K562 (cell line): ENCODE results near the gene BRAP. TPM values are rescaled to one million over a fixed set of nuclear protein-coding genes. Genes with fewer than 3 reads are reported as not detected.

ENCODE experiments used
- ATAC-seq: fragments of 200-7000 bp; cut with Tn5 transposase; 3 replicates; pipeline ENCODE4 v1.9.1; 2020; ENCODE audit warnings: moderate library complexity
- BruUV-seq: library from RNA; stranded (reverse); fragments of 400-500 nt; replicated peaks from 2 replicates; lab custom pipeline; 2021; lab: Mats Ljungman, UMichigan
- CTCF ChIA-PET: fragments of 300-600 bp; formaldehyde crosslinking; extraction: SDS; loops from one replicate; lab custom pipeline; 2021; ENCODE audit warnings: low intra/inter-chr PET ratio; lab: Yijun Ruan, JAX
- POLR2A ChIA-PET: fragments of 300-600, 350-650 bp; sonication (Branson Sonifier 250); formaldehyde crosslinking; extraction: SDS; loops from one replicate; lab custom pipeline; 2021; ENCODE audit warnings: antibody characterized with exemption, inconsistent platforms; lab: Yijun Ruan, JAX
- DNase-seq, 4 experiments: peaks; one replicate each; pipeline versions ENCODE4 v3.0.0 to v3.0.0-alpha.2; 2011 to 2018; ENCODE audit warnings: low spot score in 3 of 4, mixed read lengths in 3 of 4; ENCODE audit errors: extremely low read depth in 1 of 4
- FAIRE-seq: peaks from 2 replicates; lab custom pipeline; 2011; peaks lifted over from hg19 to GRCh38; lab: Jason Lieb, UNC
- H2AFZ ChIP-seq: 2 replicates; pipeline ENCODE4 v1.6.0; 2011; ENCODE audit warnings: low read depth, low read length, control low read depth, inconsistent platforms
- H3K27ac ChIP-seq: fragments of 200-600 bp; 3 replicates; pipeline ENCODE4 v1.8.0; 2011; ENCODE audit warnings: low read depth, mild to moderate bottlenecking, control low read depth, inconsistent platforms, low read length, moderate library complexity, mixed read lengths; ENCODE audit errors: extremely low read depth
- H3K27me3 ChIP-seq, 2 experiments: fragments of 300-600 bp in 1 of 2; 2 replicates in 1 of 2; 3 replicates in 1 of 2; pipeline versions ENCODE4 v1.6.0 to v1.8.0; 2011; ENCODE audit warnings: inconsistent platforms in 2 of 2, low read length in 2 of 2, mild to moderate bottlenecking in 1 of 2, mixed read lengths in 1 of 2, moderate library complexity in 1 of 2; ENCODE audit not compliant: control insufficient read depth in 2 of 2, insufficient read depth in 2 of 2
- H3K36me3 ChIP-seq: fragments of 300-600 bp; 3 replicates; pipeline ENCODE4 v1.8.0; 2011; ENCODE audit warnings: mild to moderate bottlenecking, low read length, inconsistent platforms; ENCODE audit not compliant: control insufficient read depth, insufficient read depth
- H3K4me1 ChIP-seq, 2 experiments: fragments of 200-600 bp in 1 of 2; replicated peaks in 1 of 2; 2 replicates in 1 of 2; 3 replicates in 1 of 2; pipeline versions ENCODE4 v1.5.1 to v1.8.0; 2011; ENCODE audit warnings: inconsistent platforms in 2 of 2, low read length in 2 of 2, mild to moderate bottlenecking in 1 of 2, mixed read lengths in 1 of 2, moderate library complexity in 1 of 2; ENCODE audit not compliant: control insufficient read depth in 2 of 2, insufficient read depth in 2 of 2
- H3K4me2 ChIP-seq: 2 replicates; pipeline ENCODE4 v1.6.1; 2011; ENCODE audit warnings: low read length, control low read depth, inconsistent platforms, mixed read lengths; ENCODE audit not compliant: insufficient read depth
- H3K4me3 ChIP-seq: fragments of 200-600 bp; sonication (generic), shearing (Covaris generic); 2 replicates; pipeline ENCODE4 v1.5.1; 2016; ENCODE audit warnings: control low read depth, inconsistent platforms
- H3K79me2 ChIP-seq: fragments of 200-600 bp; 3 replicates; pipeline ENCODE4 v1.8.0; 2011; ENCODE audit warnings: low read length, inconsistent platforms; ENCODE audit not compliant: control insufficient read depth, insufficient read depth
- H3K9ac ChIP-seq, 2 experiments: 2 replicates each; pipeline versions ENCODE4 v1.6.0 to v1.6.1; 2011; ENCODE audit warnings: low read depth in 2 of 2, low read length in 2 of 2, control low read depth in 1 of 2, inconsistent platforms in 1 of 2, mild to moderate bottlenecking in 1 of 2, mixed read lengths in 1 of 2; ENCODE audit not compliant: insufficient read depth in 1 of 2
- H3K9me1 ChIP-seq: one replicate; pipeline ENCODE4 v1.6.0; 2011; ENCODE audit warnings: inconsistent platforms, mild to moderate bottlenecking, low read length, moderate library complexity; ENCODE audit not compliant: control insufficient read depth, insufficient read depth
- H3K9me3 ChIP-seq: replicated peaks from 2 replicates; pipeline ENCODE4 v1.5.1; 2011; ENCODE audit warnings: low read depth, low read length, inconsistent platforms; ENCODE audit not compliant: control insufficient read depth, insufficient read depth
- H4K20me1 ChIP-seq: replicated peaks from 2 replicates; pipeline ENCODE4 v1.6.1; 2011; ENCODE audit warnings: low read length, inconsistent platforms, mixed read lengths; ENCODE audit not compliant: control insufficient read depth, insufficient read depth
- ATF7 ChIP-seq: fragments of 450-650 bp; IDR thresholded peaks from 2 replicates; pipeline ENCODE4 v1.7.1; 2014; ENCODE audit warnings: mild to moderate bottlenecking, moderate library complexity
- CBFB ChIP-seq: sonication (generic); formaldehyde crosslinking; IDR thresholded peaks from 2 replicates; pipeline ENCODE4 v1.4.0; 2020; ENCODE audit warnings: mild to moderate bottlenecking, missing genetic modification reagents
- CEBPB ChIP-seq: fragments of 450-650 bp; IDR thresholded peaks from 2 replicates; pipeline ENCODE4 v1.6.1; 2016; ENCODE audit warnings: missing genetic modification characterization, missing compliant biosample characterization
- ESRRB ChIP-seq: fragments of 250-450 bp; sonication (Bioruptor Pico); IDR thresholded peaks from 2 replicates; pipeline ENCODE4 v1.5.0; 2020; ENCODE audit warnings: mild to moderate bottlenecking, moderate library complexity, borderline replicate concordance
- KAT2B ChIP-seq: IDR thresholded peaks from one replicate; pipeline ENCODE4 v1.6.1; 2012; ENCODE audit warnings: low read depth, mild to moderate bottlenecking, control low read depth, inconsistent platforms, low read length, moderate library complexity
- KAT7 ChIP-seq: sonication (generic); formaldehyde crosslinking; IDR thresholded peaks from 2 replicates; pipeline ENCODE4 v1.8.0; 2022; ENCODE audit warnings: missing genetic modification reagents, mild to moderate bottlenecking, borderline replicate concordance
- MECOM ChIP-seq: fragments of 250-450 bp; sonication (Bioruptor Pico); IDR thresholded peaks from 2 replicates; pipeline ENCODE4 v1.8.0; 2022; ENCODE audit warnings: inconsistent platforms
- NBN ChIP-seq: fragments of 450-650 bp; IDR thresholded peaks from 2 replicates; pipeline ENCODE4 v1.6.1; 2016; ENCODE audit warnings: low read depth, mild to moderate bottlenecking
- NR3C1 ChIP-seq: sonication (generic); formaldehyde crosslinking; IDR thresholded peaks from 2 replicates; pipeline ENCODE4 v1.8.1; 2022; ENCODE audit warnings: missing genetic modification reagents
- PHTF2 ChIP-seq: fragments of 250-450 bp; sonication (Bioruptor Pico); IDR thresholded peaks from 2 replicates; pipeline ENCODE4 v1.5.0; 2021; ENCODE audit warnings: mild to moderate bottlenecking
- TCF7L2 ChIP-seq: fragments of 150-350 bp; IDR thresholded peaks from 2 replicates; pipeline ENCODE4 v1.6.1; 2016; ENCODE audit warnings: low read depth, mild to moderate bottlenecking, low read length, moderate library complexity
- ZNF431 ChIP-seq: sonication (generic); formaldehyde crosslinking; IDR thresholded peaks from 2 replicates; pipeline ENCODE4 v1.8.0; 2022; ENCODE audit warnings: mild to moderate bottlenecking, missing genetic modification reagents
- WGBS: fragments of 100-300 bp; shearing (Covaris generic); methylation state at CpG from one replicate; pipeline ENCODE4 v1.1.6; 2016; ENCODE audit warnings: low coverage, mixed read lengths; ENCODE audit not compliant: insufficient coverage; ENCODE audit errors: missing lambda C conversion rate; 5-methylcytosine and 5-hydroxymethylcytosine counted together
- in situ Hi-C: fragments of 300-500 bp; cut with MboI; formaldehyde crosslinking; loops from 4 replicates; pipeline ENCODE4 v1.15.0; 2018; ENCODE audit warnings: inconsistent platforms, mixed read lengths
- intact Hi-C: fragments of 100-400 bp; cut with micrococcal nuclease; formaldehyde crosslinking; loops from 2 replicates; pipeline ENCODE4 v1.14.2; 2022
- polyA plus RNA-seq, 8 experiments: library from polyadenylated mRNA; depleted of rRNA in 4 of 8; stranded (reverse) in 5 of 8; unstranded in 3 of 8; fragments of >200 nt; fragmentation: Nextera tagmentation in 2 of 8; fragmentation: Illumina TruSeq in 1 of 8; extraction: Ambion mirVana in 2 of 8; extraction: Trizol in 1 of 8; gene quantifications; 2 replicates each; pipeline versions ENCODE4 v1.2.1 to v1.2.3, GENCODE V29; 2011 to 2014; ENCODE audit warnings: inconsistent platforms in 1 of 8, missing spikeins in 1 of 8
- total RNA-seq, 7 experiments: library from RNA; depleted of rRNA in 6 of 7; stranded (reverse); fragments of >200 nt in 6 of 7; fragmentation: Illumina TruSeq in 2 of 7; extraction: Trizol in 2 of 7; gene quantifications; 2 replicates each; pipeline versions ENCODE4 v1.2.1 to v1.2.3, GENCODE V29; 2011 to 2021; ENCODE audit warnings: low replicate concordance in 1 of 7
- TF ChIP-seq, protein P1 (sequence below): sonication (generic); formaldehyde crosslinking; IDR thresholded peaks from 2 replicates; pipeline ENCODE4 v1.8.1; 2023; ENCODE audit warnings: missing genetic modification reagents, mild to moderate bottlenecking, borderline replicate concordance
- TF ChIP-seq, protein P2 (sequence below): fragments of 450-650 bp; IDR thresholded peaks from 2 replicates; pipeline ENCODE4 v1.7.1; 2018; ENCODE audit warnings: mild to moderate bottlenecking, low read depth; ENCODE audit not compliant: partially characterized antibody
- TF ChIP-seq, protein P3 (sequence below): fragments of 450-650 bp; formaldehyde crosslinking; conservative IDR thresholded peaks from 2 replicates; pipeline ENCODE4 v1.4.0; 2022; ENCODE audit warnings: mild to moderate bottlenecking, missing genetic modification characterization

Gene BRAP
- total and polyA plus RNA-seq, 9 of the 15 experiments (the other 6 are each of a cell fraction or from before 2014, with no cell fraction given) = 2.2 to 32.6 (median 27.5) TPM

DNA sequence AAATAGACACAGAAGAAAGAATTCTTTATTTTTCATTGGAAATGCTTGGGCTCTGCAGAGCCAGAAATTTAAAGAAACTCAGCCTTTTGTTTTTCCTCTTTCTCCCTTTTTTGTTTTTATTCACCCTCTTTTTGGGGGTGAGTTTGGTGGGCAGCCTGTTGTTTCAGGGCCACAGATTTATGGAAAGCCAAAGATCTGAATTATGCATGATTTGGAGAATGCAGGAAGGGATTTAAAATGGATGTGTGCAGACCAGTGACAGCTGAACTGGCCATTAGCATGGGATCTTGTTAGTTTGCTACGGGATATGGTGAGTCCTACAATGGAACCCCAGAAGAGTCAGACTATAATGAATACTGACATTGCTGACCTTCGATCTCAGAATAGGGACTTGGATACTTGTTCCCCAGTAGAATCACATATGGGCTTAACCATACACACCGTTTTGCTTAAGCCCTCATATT lies 79.0 kb downstream of the BRAP start:
- in situ Hi-C loops (no loop called here), intact Hi-C loops (no loop called here)
- DNase-seq (no peak), ATAC-seq (no peak), FAIRE-seq (no peak)
- H4K20me1 ChIP-seq = no peaks in the 10 kb centered on the region
- 38% methylated on average over 3 of the region's 3 CpGs for WGBS
- no peaks in the 10 kb centered on the region for H3K4me1 ChIP-seq
- H3K9me3 ChIP-seq = no peaks in the 10 kb centered on the region
- no peak overlapping the region for H3K27ac ChIP-seq
- 0 out of 2 replicates have a peak overlapping the region, but pooled peaks have one; percentile 13 for H2AFZ ChIP-seq
- no peaks in the 10 kb centered on the region for H3K36me3 ChIP-seq
- no peak overlapping the region for H3K9ac ChIP-seq
- no peaks in the 10 kb centered on the region for H3K27me3 ChIP-seq
- ChIA-PET POLR2A (interaction anchor here (0.6 to 1.5 kb wide), 4 partner anchors 10 to 166 kb away, joined by 3 to 5 read pairs (median 3); no protein-coding TSS in a partner anchor), CTCF (interaction anchor here (0.7 kb wide), 1 partner anchor 334 kb away, joined by 3 read pairs; no protein-coding TSS in a partner anchor)
- H3K9me1 ChIP-seq = no peaks in the 10 kb centered on the region
- no peak overlapping the region for H3K4me2 ChIP-seq
- no TSS peak for BruUV-seq
- H3K4me3 ChIP-seq = no peak overlapping the region
- H3K79me2 ChIP-seq = no peaks in the 10 kb centered on the region
- TF ChIP-seq ZNF431 (no peak), CBFB (CRISPR knock-in tag) (no peak), KAT7 (CRISPR knock-in tag) (no peak), NBN (no peak), ATF7 (no peak), TCF7L2 (no peak), MECOM (CRISPR knock-in tag) (no peak), ESRRB (CRISPR knock-in tag) (no peak), PHTF2 (CRISPR knock-in tag) (no peak), NR3C1 (no peak), KAT2B (no peak), CEBPB (no peak)
- TF ChIP-seq, protein P1, sequence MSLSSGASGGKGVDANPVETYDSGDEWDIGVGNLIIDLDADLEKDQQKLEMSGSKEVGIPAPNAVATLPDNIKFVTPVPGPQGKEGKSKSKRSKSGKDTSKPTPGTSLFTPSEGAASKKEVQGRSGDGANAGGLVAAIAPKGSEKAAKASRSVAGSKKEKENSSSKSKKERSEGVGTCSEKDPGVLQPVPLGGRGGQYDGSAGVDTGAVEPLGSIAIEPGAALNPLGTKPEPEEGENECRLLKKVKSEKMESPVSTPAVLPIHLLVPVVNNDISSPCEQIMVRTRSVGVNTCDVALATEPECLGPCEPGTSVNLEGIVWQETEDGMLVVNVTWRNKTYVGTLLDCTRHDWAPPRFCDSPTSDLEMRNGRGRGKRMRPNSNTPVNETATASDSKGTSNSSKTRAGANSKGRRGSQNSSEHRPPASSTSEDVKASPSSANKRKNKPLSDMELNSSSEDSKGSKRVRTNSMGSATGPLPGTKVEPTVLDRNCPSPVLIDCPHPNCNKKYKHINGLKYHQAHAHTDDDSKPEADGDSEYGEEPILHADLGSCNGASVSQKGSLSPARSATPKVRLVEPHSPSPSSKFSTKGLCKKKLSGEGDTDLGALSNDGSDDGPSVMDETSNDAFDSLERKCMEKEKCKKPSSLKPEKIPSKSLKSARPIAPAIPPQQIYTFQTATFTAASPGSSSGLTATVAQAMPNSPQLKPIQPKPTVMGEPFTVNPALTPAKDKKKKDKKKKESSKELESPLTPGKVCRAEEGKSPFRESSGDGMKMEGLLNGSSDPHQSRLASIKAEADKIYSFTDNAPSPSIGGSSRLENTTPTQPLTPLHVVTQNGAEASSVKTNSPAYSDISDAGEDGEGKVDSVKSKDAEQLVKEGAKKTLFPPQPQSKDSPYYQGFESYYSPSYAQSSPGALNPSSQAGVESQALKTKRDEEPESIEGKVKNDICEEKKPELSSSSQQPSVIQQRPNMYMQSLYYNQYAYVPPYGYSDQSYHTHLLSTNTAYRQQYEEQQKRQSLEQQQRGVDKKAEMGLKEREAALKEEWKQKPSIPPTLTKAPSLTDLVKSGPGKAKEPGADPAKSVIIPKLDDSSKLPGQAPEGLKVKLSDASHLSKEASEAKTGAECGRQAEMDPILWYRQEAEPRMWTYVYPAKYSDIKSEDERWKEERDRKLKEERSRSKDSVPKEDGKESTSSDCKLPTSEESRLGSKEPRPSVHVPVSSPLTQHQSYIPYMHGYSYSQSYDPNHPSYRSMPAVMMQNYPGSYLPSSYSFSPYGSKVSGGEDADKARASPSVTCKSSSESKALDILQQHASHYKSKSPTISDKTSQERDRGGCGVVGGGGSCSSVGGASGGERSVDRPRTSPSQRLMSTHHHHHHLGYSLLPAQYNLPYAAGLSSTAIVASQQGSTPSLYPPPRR (CRISPR knock-in tag) = no peak
- TF ChIP-seq, protein P2, sequence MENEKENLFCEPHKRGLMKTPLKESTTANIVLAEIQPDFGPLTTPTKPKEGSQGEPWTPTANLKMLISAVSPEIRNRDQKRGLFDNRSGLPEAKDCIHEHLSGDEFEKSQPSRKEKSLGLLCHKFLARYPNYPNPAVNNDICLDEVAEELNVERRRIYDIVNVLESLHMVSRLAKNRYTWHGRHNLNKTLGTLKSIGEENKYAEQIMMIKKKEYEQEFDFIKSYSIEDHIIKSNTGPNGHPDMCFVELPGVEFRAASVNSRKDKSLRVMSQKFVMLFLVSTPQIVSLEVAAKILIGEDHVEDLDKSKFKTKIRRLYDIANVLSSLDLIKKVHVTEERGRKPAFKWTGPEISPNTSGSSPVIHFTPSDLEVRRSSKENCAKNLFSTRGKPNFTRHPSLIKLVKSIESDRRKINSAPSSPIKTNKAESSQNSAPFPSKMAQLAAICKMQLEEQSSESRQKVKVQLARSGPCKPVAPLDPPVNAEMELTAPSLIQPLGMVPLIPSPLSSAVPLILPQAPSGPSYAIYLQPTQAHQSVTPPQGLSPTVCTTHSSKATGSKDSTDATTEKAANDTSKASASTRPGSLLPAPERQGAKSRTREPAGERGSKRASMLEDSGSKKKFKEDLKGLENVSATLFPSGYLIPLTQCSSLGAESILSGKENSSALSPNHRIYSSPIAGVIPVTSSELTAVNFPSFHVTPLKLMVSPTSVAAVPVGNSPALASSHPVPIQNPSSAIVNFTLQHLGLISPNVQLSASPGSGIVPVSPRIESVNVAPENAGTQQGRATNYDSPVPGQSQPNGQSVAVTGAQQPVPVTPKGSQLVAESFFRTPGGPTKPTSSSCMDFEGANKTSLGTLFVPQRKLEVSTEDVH = no peak
- TF ChIP-seq, protein P3, sequence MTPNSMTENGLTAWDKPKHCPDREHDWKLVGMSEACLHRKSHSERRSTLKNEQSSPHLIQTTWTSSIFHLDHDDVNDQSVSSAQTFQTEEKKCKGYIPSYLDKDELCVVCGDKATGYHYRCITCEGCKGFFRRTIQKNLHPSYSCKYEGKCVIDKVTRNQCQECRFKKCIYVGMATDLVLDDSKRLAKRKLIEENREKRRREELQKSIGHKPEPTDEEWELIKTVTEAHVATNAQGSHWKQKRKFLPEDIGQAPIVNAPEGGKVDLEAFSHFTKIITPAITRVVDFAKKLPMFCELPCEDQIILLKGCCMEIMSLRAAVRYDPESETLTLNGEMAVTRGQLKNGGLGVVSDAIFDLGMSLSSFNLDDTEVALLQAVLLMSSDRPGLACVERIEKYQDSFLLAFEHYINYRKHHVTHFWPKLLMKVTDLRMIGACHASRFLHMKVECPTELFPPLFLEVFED (CRISPR knock-in tag) = no peak
